Progenitor cell of endocrine pancreas (in vitro differentiated cells): ENCODE data around the gene EDN3. TPM values are rescaled to one million over a fixed set of nuclear protein-coding genes. Genes with fewer than 3 reads are reported as not detected.

Source experiments
- DNase-seq: peaks from one replicate; pipeline ENCODE4 v3.0.0; 2021; ENCODE audit warnings: low spot score; ENCODE audit not compliant: unreplicated experiment
- H3K27ac Mint-ChIP-seq: 2 replicates; pipeline ENCODE4 v1.8.0; 2021; ENCODE audit warnings: mild to moderate bottlenecking, moderate library complexity, mixed read lengths
- H3K27me3 Mint-ChIP-seq: 2 replicates; pipeline ENCODE4 v1.8.0; 2021; ENCODE audit warnings: mixed read lengths
- H3K36me3 Mint-ChIP-seq: 2 replicates; pipeline ENCODE4 v1.8.0; 2022; ENCODE audit warnings: mixed read lengths; ENCODE audit not compliant: insufficient read depth
- H3K4me1 Mint-ChIP-seq: 2 replicates; pipeline ENCODE4 v1.8.0; 2021; ENCODE audit warnings: low read depth, mixed read lengths
- H3K4me3 Mint-ChIP-seq: 2 replicates; pipeline ENCODE4 v1.8.0; 2021; ENCODE audit warnings: low read depth, mild to moderate bottlenecking, moderate library complexity, mixed read lengths
- H3K9me3 Mint-ChIP-seq: 2 replicates; pipeline ENCODE4 v1.8.0; 2021; ENCODE audit warnings: low read depth, mixed read lengths
- CTCF ChIP-seq: fragments of 200-600 bp; sonication (generic); IDR thresholded peaks from one replicate; pipeline ENCODE4 v1.5.0; 2021; ENCODE audit warnings: antibody characterized with exemption, mild to moderate bottlenecking; ENCODE audit not compliant: unreplicated experiment
- total RNA-seq: library from RNA; stranded (reverse); gene quantifications from 2 replicates; pipeline ENCODE4 v1.2.1, GENCODE V29; 2021

EDN3 gene
- total RNA-seq, 1 donor from 2014 or later: 3.6 TPM

- Mint-ChIP-seq H3K27ac (no peak overlapping the region), H3K4me3 (no peak overlapping the region), H3K36me3 (peaks cover 2% of the 10 kb centered on the region), H3K9me3 (peaks cover 4% of the 10 kb centered on the region), H3K27me3 (peaks cover 54% of the 10 kb centered on the region), H3K4me1 (peaks cover 26% of the 10 kb centered on the region)
- no peak for DNase-seq
- TF ChIP-seq CTCF: no peak
Observed at GRCh38 chr20:59322081-59322480, 21.7 kb downstream of the EDN3 start.

- Mint-ChIP-seq H3K4me3 (no peak overlapping the region), H3K27me3 (peaks cover 62% of the 10 kb centered on the region), H3K36me3 (no peaks in the 10 kb centered on the region), H3K27ac (no peak overlapping the region), H3K9me3 (no peaks in the 10 kb centered on the region), H3K4me1 (peaks cover 18% of the 10 kb centered on the region)
- DNase-seq: no peak
- no peak for TF ChIP-seq CTCF
Observed at GRCh38 chr20:59322585-59323454, 22.4 kb downstream of the EDN3 start.

- H3K36me3 Mint-ChIP-seq: no peaks in the 10 kb centered on the region
- no peaks in the 10 kb centered on the region for H3K9me3 Mint-ChIP-seq
- no peak for DNase-seq
- no peak for TF ChIP-seq CTCF
- H3K4me1 Mint-ChIP-seq: peaks cover 12% of the 10 kb centered on the region
- no peak overlapping the region for H3K4me3 Mint-ChIP-seq
- no peak overlapping the region for H3K27ac Mint-ChIP-seq
- peaks cover 71% of the 10 kb centered on the region for H3K27me3 Mint-ChIP-seq
Observed at GRCh38 chr20:59323731-59324130, 23.3 kb downstream of the EDN3 start.

GRCh38 chr20:59324521-59325141 is 24.2 kb downstream of the EDN3 start:
- TF ChIP-seq CTCF: no peak
- Mint-ChIP-seq H3K4me1 (peaks cover 7% of the 10 kb centered on the region), H3K27ac (no peak overlapping the region), H3K4me3 (no peak overlapping the region), H3K36me3 (no peaks in the 10 kb centered on the region), H3K27me3 (peaks cover 80% of the 10 kb centered on the region), H3K9me3 (no peaks in the 10 kb centered on the region)
- no peak for DNase-seq

- Mint-ChIP-seq H3K9me3 (no peaks in the 10 kb centered on the region), H3K36me3 (no peaks in the 10 kb centered on the region)
- no peak for TF ChIP-seq CTCF
Observed at GRCh38 chr20:59325142-59325523, 24.7 kb downstream of the EDN3 start.

More at GRCh38 chr20:59325142-59325523, 24.7 kb downstream of the EDN3 start:
- no peak for DNase-seq
- Mint-ChIP-seq H3K27ac (no peak overlapping the region), H3K27me3 (peaks cover 82% of the 10 kb centered on the region), H3K4me3 (no peak overlapping the region), H3K4me1 (peaks cover 3% of the 10 kb centered on the region)
